Sigmoid colon (tissue), 4 donors: Measurements from ENCODE around the gene EMC9.

Source experiments
- CTCF ChIP-seq, 4 experiments: fragments of 450-650 bp in 3 of 4; fragments of 200-600 bp in 1 of 4; IDR thresholded peaks; one replicate each; pipeline ENCODE4 v1.5.1; 2016 to 2019; ENCODE audit warnings: antibody characterized with exemption in 4 of 4, mild to moderate bottlenecking in 3 of 4, moderate library complexity in 2 of 4
- EP300 ChIP-seq, 4 donors: sonication (generic); formaldehyde crosslinking; IDR thresholded peaks; one replicate each; pipeline ENCODE4 v1.6.1; 2017; ENCODE audit warnings: antibody characterized with exemption in 4 of 4
- POLR2A ChIP-seq, 2 donors: fragments of 450-650 bp; IDR thresholded peaks; one replicate each; pipeline ENCODE4 v1.6.1; 2016; ENCODE audit warnings: antibody characterized with exemption in 2 of 2, mild to moderate bottlenecking in 2 of 2, moderate library complexity in 2 of 2
- POLR2AphosphoS5 ChIP-seq, 4 donors: sonication (generic); formaldehyde crosslinking; IDR thresholded peaks; one replicate each; pipeline ENCODE4 v1.6.1; 2017; ENCODE audit warnings: antibody characterized with exemption in 4 of 4

GRCh38 chr14:24127673-24128072 lies 13.7 kb downstream of the EMC9 start:
- TF ChIP-seq CTCF (IDR thresholded peaks at IDR 0.05) (no peak), POLR2A (IDR thresholded peaks at IDR 0.05) (no peak), EP300 (IDR thresholded peaks at IDR 0.05) (no peak), POLR2AphosphoS5 (IDR thresholded peaks at IDR 0.05) (no peak)
